DND-41 (cell line): ENCODE measurements around the gene SLC9A7.

Experiments used
- ATAC-seq: fragments of 200-7000 bp; cut with Tn5 transposase; 3 replicates; pipeline ENCODE4 v1.9.1; 2021; ENCODE audit warnings: low read depth; ENCODE audit not compliant: insufficient read depth
- DNase-seq: peaks from one replicate; pipeline ENCODE4 v3.0.0-alpha.2; 2020
- H2AFZ ChIP-seq: 2 replicates; pipeline ENCODE4 v1.6.0; 2012; ENCODE audit warnings: low read depth, low read length
- H3K27ac ChIP-seq: 2 replicates; pipeline ENCODE4 v1.5.1; 2012; ENCODE audit warnings: low read length, inconsistent platforms
- H3K27me3 ChIP-seq: fragments of 200-600 bp; sonication (generic); 2 replicates; pipeline ENCODE4 v1.6.0; 2012; ENCODE audit warnings: low read length, mild to moderate bottlenecking, inconsistent platforms; ENCODE audit not compliant: insufficient read depth, poor library complexity
- H3K36me3 ChIP-seq: 2 replicates; pipeline ENCODE4 v1.5.1; 2012; ENCODE audit warnings: low read length, inconsistent platforms; ENCODE audit not compliant: insufficient read depth
- H3K4me1 ChIP-seq: 2 replicates; pipeline ENCODE4 v1.5.1; 2012; ENCODE audit warnings: mild to moderate bottlenecking, low read length; ENCODE audit not compliant: insufficient read depth
- H3K4me2 ChIP-seq: 2 replicates; pipeline ENCODE4 v1.6.0; 2012; ENCODE audit warnings: mild to moderate bottlenecking, moderate library complexity, low read length, inconsistent platforms; ENCODE audit not compliant: insufficient read depth
- H3K4me3 ChIP-seq, 2 experiments: fragments of 200-600 bp in 1 of 2; shearing (Covaris generic) in 1 of 2; 2 replicates each; pipeline ENCODE4 v1.5.1; 2012 to 2016; ENCODE audit warnings: inconsistent platforms in 2 of 2, low read length in 2 of 2, mild to moderate bottlenecking in 2 of 2, low read depth in 1 of 2, moderate library complexity in 1 of 2
- H3K79me2 ChIP-seq: 2 replicates; pipeline ENCODE4 v1.6.0; 2012; ENCODE audit warnings: low read length, inconsistent platforms; ENCODE audit not compliant: insufficient read depth
- H3K9ac ChIP-seq: 2 replicates; pipeline ENCODE4 v1.6.0; 2012; ENCODE audit warnings: low read depth, mild to moderate bottlenecking, inconsistent platforms, low read length, moderate library complexity
- H3K9me3 ChIP-seq: 2 replicates; pipeline ENCODE4 v1.5.1; 2012; ENCODE audit warnings: low read length, moderate library complexity, mild to moderate bottlenecking, inconsistent platforms; ENCODE audit not compliant: insufficient read depth, severe bottlenecking
- H4K20me1 ChIP-seq: 2 replicates; pipeline ENCODE4 v1.6.0; 2012; ENCODE audit warnings: low read length; ENCODE audit not compliant: insufficient read depth
- CTCF ChIP-seq: IDR thresholded peaks from 2 replicates; pipeline ENCODE4 v1.5.1; 2012; ENCODE audit warnings: borderline replicate concordance, low read length, moderate library complexity, mild to moderate bottlenecking; ENCODE audit not compliant: poor library complexity, severe bottlenecking; ENCODE audit errors: extremely low read depth
- EZH2 ChIP-seq: IDR thresholded peaks from 3 replicates; pipeline ENCODE4 v1.6.1; 2012; ENCODE audit warnings: borderline replicate concordance, low read depth, mild to moderate bottlenecking, moderate library complexity, low read length, inconsistent platforms; ENCODE audit not compliant: severe bottlenecking

Gene SLC9A7

GRCh38 chrX:46698691-46699090 is 60.2 kb downstream of the SLC9A7 start:
- Histone ChIP-seq H3K4me2 (no peak overlapping the region), H3K79me2 (no peaks in the 10 kb centered on the region), H3K27ac (no peak overlapping the region), H4K20me1 (no peaks in the 10 kb centered on the region), H2AFZ (no peak overlapping the region), H3K9ac (no peak overlapping the region), H3K4me3 (no peak overlapping the region), H3K9me3 (no peaks in the 10 kb centered on the region), H3K4me1 (no peaks in the 10 kb centered on the region), H3K36me3 (no peaks in the 10 kb centered on the region), H3K27me3 (no peaks in the 10 kb centered on the region)
- no peak for DNase-seq
- TF ChIP-seq CTCF (no peak), EZH2 (no peak)
- ATAC-seq: no peak

DNA sequence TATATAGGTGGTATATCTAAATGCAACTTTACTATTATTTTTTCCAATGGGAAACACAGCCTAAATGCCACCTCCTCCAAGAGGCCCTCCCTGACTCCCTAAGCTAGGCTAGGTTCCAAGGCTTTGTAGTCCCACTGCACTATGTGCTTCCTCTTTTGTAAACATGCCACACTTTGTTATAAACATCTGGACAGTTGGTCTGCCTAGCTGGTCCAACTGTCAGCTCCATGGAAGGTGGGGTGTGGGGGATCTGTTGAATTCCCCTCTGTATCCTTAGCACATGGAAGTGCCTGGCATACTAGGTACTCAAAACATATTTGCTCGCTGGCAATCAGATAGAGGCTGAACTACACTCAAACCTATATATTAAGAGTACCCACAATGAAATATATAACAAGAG is 63.4 kb downstream of the SLC9A7 start:
- no peaks in the 10 kb centered on the region for H3K27me3 ChIP-seq
- H3K79me2 ChIP-seq: no peaks in the 10 kb centered on the region
- DNase-seq: no peak
- no peak overlapping the region for H3K4me2 ChIP-seq
- no peak overlapping the region for H3K4me3 ChIP-seq
- no peaks in the 10 kb centered on the region for H3K9me3 ChIP-seq
- H3K4me1 ChIP-seq: no peaks in the 10 kb centered on the region
- no peaks in the 10 kb centered on the region for H4K20me1 ChIP-seq
- TF ChIP-seq EZH2 (no peak), CTCF (no peak)
- no peak overlapping the region for H3K27ac ChIP-seq
- no peak overlapping the region for H3K9ac ChIP-seq
- no peak overlapping the region for H2AFZ ChIP-seq
- no peak for ATAC-seq
- H3K36me3 ChIP-seq: no peaks in the 10 kb centered on the region

GRCh38 chrX:46694549-46694948 is 64.4 kb downstream of the SLC9A7 start:
- no peak for ATAC-seq
- no peak overlapping the region for H3K4me2 ChIP-seq

More at GRCh38 chrX:46694549-46694948, 64.4 kb downstream of the SLC9A7 start:
- H3K4me3 ChIP-seq: no peak overlapping the region
- H3K4me1 ChIP-seq: no peaks in the 10 kb centered on the region
- no peak overlapping the region for H3K27ac ChIP-seq
- TF ChIP-seq EZH2: no peak
- TF ChIP-seq CTCF: no peak
- H3K27me3 ChIP-seq: no peaks in the 10 kb centered on the region
- H3K36me3 ChIP-seq: no peaks in the 10 kb centered on the region
- no peak overlapping the region for H3K9ac ChIP-seq
- H3K79me2 ChIP-seq: no peaks in the 10 kb centered on the region
- DNase-seq: no peak
- H2AFZ ChIP-seq: no peak overlapping the region
- no peaks in the 10 kb centered on the region for H4K20me1 ChIP-seq
- H3K9me3 ChIP-seq: no peaks in the 10 kb centered on the region
